Spleen (tissue), 7 donors: Measurements from ENCODE around the gene CDC42SE1.
A peak's percentile ranks its signal among the peaks of the same experiment; 100 is the strongest.

Experiments used
- POLR2A ChIP-seq, 3 donors: fragments of 450-650 bp; IDR thresholded peaks; one replicate each; pipeline ENCODE4 v1.5.1; 2017; ENCODE audit warnings: antibody characterized with exemption in 3 of 3, mild to moderate bottlenecking in 1 of 3
- POLR2AphosphoS5 ChIP-seq, 3 donors: sonication (generic); formaldehyde crosslinking; IDR thresholded peaks; one replicate each; pipeline ENCODE4 v1.5.1; 2017; ENCODE audit warnings: antibody characterized with exemption in 3 of 3
- TF ChIP-seq, protein P1 (sequence below), 11 experiments: fragments of 200-600 bp in 7 of 11; fragments of 450-650 bp in 4 of 11; sonication (generic) in 4 of 11; IDR thresholded peaks in 8 of 11; conservative IDR thresholded peaks in 3 of 11; 1 replicate in 7 of 11; 2 replicates in 4 of 11; pipeline versions ENCODE4 v1.4.0 to v1.8.0; 2016 to 2021; ENCODE audit warnings: antibody characterized with exemption in 11 of 11, inconsistent platforms in 4 of 11, mild to moderate bottlenecking in 1 of 11
- donor health status: DM: no; HTN: no; CAD: no; lungs with moderate emphysema.
- donor health status: DM: no; HTN: no; CAD: no.
- donor health status: DM: no; HTN: no; CAD: no.

DNA sequence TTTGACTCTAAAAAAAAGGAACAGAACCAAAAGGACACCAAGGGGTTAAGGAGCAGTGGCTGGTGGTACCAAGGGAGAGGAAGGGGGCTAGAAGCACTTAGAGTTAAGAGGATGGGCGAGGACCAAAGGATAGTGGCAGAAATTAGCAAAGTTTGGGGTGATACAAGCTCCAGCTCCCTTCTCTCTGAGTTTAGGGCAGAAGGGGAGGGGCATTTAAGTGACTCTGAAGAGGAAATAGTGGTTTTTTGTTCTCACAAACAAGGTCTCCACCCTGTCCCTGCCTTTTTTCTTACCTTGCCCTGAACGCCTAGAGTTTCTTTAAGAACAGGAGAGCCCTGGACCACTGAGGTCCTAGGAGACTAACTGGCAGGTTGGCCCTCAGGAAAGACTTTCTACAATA lies 3.3 kb downstream of the CDC42SE1 start:
- TF ChIP-seq, protein P1, sequence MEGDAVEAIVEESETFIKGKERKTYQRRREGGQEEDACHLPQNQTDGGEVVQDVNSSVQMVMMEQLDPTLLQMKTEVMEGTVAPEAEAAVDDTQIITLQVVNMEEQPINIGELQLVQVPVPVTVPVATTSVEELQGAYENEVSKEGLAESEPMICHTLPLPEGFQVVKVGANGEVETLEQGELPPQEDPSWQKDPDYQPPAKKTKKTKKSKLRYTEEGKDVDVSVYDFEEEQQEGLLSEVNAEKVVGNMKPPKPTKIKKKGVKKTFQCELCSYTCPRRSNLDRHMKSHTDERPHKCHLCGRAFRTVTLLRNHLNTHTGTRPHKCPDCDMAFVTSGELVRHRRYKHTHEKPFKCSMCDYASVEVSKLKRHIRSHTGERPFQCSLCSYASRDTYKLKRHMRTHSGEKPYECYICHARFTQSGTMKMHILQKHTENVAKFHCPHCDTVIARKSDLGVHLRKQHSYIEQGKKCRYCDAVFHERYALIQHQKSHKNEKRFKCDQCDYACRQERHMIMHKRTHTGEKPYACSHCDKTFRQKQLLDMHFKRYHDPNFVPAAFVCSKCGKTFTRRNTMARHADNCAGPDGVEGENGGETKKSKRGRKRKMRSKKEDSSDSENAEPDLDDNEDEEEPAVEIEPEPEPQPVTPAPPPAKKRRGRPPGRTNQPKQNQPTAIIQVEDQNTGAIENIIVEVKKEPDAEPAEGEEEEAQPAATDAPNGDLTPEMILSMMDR (IDR thresholded peaks at IDR 0.05 in 8 of 11, conservative IDR thresholded peaks at IDR 0.05 in 3 of 11): no peak
- TF ChIP-seq POLR2A (IDR thresholded peaks at IDR 0.05) (no peak), POLR2AphosphoS5 (IDR thresholded peaks at IDR 0.05) (peak in 1 of 3 donors; percentile 53)
